HG03045 (cell line): Measurements from ENCODE around the gene SP8.

Experiments
- ATAC-seq: cut with Tn5 transposase; IDR thresholded peaks from one replicate; pipeline ENCODE4 v1.9.1; 2021; ENCODE audit warnings: mild to moderate bottlenecking, moderate library complexity; ENCODE audit not compliant: unreplicated experiment

SP8 gene

DNA sequence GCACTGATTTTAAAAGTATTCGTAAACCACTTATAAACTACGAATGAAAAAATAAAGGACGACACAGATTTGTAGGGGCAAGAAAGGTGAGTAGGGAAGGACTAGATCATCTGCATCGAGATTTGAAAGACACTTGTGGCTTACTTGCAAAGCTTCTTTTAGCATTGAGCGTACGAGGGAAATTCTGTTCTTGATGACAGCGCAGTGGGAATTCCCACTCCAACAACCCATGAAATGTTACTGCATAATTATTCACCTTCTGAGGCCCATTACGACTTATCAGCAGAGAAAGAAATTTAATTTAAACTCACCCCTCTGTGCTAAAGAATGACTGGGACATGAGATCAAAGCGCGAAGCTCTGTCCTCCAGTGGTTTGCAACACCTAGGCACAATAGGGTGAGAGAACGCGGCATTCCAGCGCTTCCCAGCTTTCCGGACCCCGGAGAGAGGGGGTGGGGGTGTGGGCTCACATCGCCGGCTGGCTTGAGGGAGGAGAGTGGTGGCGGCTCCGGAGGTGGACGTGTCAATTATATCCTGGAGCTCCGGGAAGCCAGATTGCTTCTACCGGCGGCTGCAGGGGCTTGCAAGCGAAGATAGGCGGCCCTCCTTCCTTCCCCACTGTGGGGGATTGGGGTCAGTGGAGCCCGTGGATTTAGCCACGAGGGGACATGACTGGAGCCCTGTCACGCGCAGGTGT is 10.3 kb downstream of the SP8 start:
- ATAC-seq: no peak

DNA sequence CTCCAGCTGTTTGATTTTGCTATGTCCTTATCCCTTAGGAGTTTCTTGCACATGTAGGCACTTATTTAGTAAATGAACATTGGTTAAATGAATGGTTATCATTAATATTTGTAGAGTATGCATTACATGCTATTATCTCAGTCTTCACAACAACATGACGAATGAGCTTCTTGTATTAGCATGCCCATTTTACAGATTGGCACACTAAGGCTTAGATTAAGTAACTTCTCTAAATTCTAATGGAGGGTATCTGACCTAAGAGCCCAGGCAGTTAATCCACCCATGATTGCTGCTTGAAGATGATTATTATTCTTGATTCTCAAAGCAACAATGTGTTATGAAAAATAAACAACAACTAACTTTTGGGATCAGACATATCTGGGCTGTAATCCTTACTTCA is 32.7 kb downstream of the SP8 start:
- no peak for ATAC-seq

- ATAC-seq: no peak
These were observed 36.8 kb downstream of the SP8 start for GRCh38 chr7:20749906-20750305.

DNA sequence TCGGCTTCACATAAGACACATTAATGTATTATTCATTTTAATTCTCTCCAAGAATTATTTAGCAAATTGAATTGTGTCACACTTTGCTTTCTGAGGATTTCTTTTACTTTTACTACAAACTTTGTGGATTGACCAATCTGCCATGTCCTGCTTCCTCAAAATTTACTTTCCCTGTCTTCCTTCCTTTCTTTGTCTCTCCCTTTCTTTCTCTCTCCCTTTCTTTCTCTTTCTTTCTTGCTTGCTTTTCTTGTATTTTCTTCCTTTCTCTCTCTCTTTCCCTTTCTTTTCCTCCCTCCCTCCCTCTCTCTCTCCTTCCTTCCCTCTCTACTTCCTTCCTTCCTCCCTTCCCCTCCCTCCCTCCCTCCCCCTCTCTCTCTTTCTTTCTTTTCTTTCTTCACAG is 37.8 kb downstream of the SP8 start:
- no peak for ATAC-seq

GRCh38 chr7:20747001-20747400 is 39.7 kb downstream of the SP8 start:
- no peak for ATAC-seq

DNA sequence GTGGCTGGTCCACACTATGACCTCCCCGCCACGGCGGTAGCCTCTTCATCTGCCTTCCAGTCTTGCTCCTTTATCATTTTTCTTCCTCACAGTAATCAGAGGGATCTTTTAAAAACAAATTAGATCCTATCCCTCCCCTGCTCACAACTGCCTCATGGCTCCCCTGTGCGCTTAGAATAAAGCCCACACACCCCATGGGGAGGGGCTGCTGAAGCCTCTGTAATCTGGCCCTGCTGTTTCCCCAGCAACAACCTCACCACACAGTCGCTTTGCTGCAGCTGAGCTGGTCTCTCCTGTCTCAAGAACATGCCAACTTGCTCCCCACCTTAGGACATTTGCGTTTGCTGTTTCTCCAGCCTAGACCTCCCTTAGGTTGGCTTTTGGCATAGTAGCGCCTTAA is 41.0 kb downstream of the SP8 start:
- no peak for ATAC-seq

GRCh38 chr7:20744954-20745446 is 41.7 kb downstream of the SP8 start:
- no peak for ATAC-seq

DNA sequence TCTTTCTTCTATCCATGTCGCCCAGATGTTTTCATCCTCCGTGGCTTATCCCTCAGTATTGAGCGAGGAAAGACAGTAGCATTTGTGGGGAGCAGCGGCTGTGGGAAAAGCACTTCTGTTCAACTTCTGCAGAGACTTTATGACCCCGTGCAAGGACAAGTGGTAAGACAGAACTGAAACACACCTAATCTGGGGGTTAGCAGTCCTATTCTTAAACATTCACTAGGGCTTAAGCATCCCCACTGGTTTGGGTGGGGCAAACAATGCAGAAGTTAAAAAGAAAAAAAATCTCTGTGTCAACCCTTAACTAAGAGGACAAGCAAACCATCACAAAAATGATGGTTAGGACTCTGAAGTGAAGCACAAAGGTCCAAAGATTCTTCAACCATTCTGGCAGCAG is 43.8 kb downstream of the SP8 start:
- no peak for ATAC-seq

GRCh38 chr7:20741801-20742200 is 44.9 kb downstream of the SP8 start:
- ATAC-seq: no peak

DNA sequence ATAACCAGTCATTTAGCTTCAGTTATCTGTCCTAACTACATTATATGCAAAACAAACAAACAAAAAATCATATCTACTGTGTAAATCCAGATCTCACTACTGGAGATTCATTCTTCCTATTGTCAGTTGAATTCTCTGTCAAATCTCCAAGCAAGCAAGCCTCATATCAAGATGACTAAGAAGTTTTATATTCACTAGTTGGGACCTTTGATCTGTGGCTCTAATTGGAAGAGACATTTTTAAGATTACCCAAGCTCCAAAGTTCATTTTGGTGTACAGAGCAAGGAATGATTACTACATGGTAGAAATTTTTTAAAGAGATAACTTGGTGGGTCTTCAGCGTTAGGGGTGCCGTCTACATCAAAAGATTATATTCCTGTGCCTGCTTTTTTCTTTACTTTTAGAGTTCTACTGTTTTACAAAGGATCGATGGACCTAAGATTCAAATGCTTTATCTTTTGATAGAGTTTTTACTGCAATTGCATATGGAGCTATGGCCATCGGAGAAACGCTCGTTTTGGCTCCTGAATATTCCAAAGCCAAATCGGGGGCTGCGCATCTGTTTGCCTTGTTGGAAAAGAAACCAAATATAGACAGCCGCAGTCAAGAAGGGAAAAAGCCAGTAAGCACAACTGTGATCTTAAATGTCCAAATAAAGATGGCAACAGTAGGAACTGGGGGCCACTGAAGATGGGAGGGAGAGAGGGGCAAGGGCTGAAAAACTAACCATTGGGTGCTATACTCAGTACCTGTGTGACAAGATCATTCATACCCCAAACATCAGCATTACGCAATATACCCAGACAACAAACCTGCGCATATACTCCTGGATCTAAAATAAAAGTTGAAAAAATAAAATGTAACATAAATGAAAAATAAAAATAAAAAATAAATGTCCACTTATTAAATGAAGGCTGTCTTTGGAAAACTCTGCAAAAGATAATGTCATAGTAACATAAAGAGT is 47.9 kb downstream of the SP8 start:
- ATAC-seq: no peak

DNA sequence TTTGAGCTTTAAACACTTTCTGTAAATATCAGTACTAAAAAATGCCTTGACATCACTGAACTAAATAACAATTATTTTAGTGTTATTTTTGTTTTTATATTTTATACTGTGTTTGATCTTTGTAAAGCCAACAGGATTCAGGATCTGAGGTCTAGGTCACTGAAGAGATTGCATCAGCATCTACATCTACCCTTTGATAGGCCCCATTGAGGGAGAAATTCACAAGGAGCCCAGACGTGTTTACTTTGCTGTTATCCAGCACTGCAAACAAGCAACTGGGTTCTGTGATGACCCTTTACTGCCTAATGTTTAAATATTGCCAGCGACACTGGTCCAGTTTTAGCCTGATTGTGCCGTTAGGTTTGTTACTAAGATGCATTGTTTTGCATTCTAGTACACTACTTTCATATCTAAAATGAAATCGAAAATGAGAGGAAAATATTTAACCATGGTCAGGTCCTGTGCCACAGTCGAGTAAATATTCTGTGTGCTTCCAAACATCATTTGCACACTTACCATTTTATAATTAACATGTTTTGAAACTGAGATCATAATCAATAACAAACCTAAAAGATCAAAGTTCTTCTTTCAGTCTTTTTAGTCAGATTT is 48.7 kb downstream of the SP8 start:
- no peak for ATAC-seq

DNA sequence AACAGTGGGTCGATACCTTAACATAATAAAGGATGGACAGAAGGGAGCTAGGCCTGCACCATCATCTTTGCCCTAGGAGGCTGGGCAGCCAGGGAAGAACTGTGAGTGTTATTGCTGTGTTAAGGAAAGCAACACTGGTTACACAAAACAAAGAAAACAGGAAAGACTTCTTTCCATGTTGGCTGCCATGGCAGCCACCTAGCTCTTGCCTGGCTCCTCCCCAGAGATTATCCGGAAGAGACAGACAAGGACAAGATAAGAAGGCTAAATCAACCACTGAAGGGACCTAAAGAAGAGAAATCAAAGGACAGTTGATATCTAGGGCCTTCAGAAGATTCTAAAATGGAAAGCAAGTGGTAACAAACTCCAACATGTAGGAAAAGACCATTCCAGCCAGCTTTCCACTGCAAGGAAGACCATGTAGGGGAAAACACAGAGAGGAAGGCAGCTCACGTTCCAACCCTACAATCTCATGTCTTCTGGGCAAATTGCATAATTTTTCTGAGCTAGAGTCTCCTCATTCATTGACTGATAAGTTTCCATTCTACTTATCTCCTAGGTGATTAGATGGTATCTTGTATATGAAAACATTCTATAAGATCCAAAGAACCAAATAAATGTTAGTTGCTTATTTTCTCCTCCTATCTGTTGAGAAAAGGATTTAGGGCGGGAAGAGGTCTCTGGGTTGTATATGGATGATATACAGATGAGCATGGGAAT is 51.2 kb downstream of the SP8 start:
- ATAC-seq: no peak
